ENCODE results near the gene PATJ.

GRCh38 chr1:61904354-61904753, 162.1 kb downstream of the PATJ start:
- TF ChIP-seq JUN (CRISPR knock-in tag; IDR thresholded peaks at IDR 0.05) = no peak
- TF ChIP-seq KAT7 (CRISPR knock-in tag; IDR thresholded peaks at IDR 0.05; ENCODE audit: borderline replicate concordance) = no peak

Data from WTC11 (cell line).